Breast epithelium (tissue), 4 donors: Measurements from ENCODE around the gene SPATA31D3. TPM values are rescaled to one million over a fixed set of nuclear protein-coding genes. Genes with fewer than 3 reads are reported as not detected.
"Not testable (repeated sequence)": the region's sequence is repeated elsewhere in the genome, so short reads cannot be mapped to it uniquely, and the experiment has no call there.

Source experiments
- DNase-seq, 2 donors: peaks; one replicate each; pipeline ENCODE4 v3.0.0-alpha.2; 2019; ENCODE audit warnings: low spot score in 2 of 2
- H3K27ac ChIP-seq, 2 donors: fragments of 200-600 bp; sonication (generic) in 1 of 2; one replicate each; pipeline ENCODE4 v1.5.1; 2016 to 2019; ENCODE audit warnings: mild to moderate bottlenecking in 1 of 2
- H3K27me3 ChIP-seq, 2 donors: fragments of 200-600 bp; sonication (generic) in 1 of 2; one replicate each; pipeline versions ENCODE4 v1.5.1 to v1.6.0; 2017 to 2019; ENCODE audit warnings: control low read depth in 1 of 2, mild to moderate bottlenecking in 1 of 2
- H3K36me3 ChIP-seq: fragments of 200-600 bp; one replicate; pipeline ENCODE4 v1.5.1; 2019
- H3K4me1 ChIP-seq, 2 donors: fragments of 200-600 bp; sonication (generic); one replicate each; pipeline ENCODE4 v1.5.1; 2016 to 2019; ENCODE audit warnings: control low read depth in 1 of 2
- H3K4me3 ChIP-seq, 3 donors: fragments of 200-600 bp; sonication (generic); 1 replicate in 2 of 3; 2 replicates in 1 of 3; pipeline ENCODE4 v1.5.1; 2016 to 2019; ENCODE audit warnings: mild to moderate bottlenecking in 3 of 3, moderate library complexity in 2 of 3
- H3K9me3 ChIP-seq, 2 donors: fragments of 200-600 bp; sonication (generic) in 1 of 2; one replicate each; pipeline ENCODE4 v1.5.1; 2016 to 2019; ENCODE audit warnings: control low read depth in 1 of 2
- CTCF ChIP-seq, 3 donors: fragments of 450-650 bp; IDR thresholded peaks; one replicate each; pipeline ENCODE4 v1.5.1; 2016 to 2017; ENCODE audit warnings: antibody characterized with exemption in 3 of 3, mild to moderate bottlenecking in 3 of 3, moderate library complexity in 3 of 3
- POLR2A ChIP-seq: fragments of 450-650 bp; IDR thresholded peaks from one replicate; pipeline ENCODE4 v1.6.1; 2016; ENCODE audit warnings: antibody characterized with exemption, mild to moderate bottlenecking, moderate library complexity
- POLR2AphosphoS5 ChIP-seq, 3 donors: sonication (generic); formaldehyde crosslinking; IDR thresholded peaks; one replicate each; pipeline ENCODE4 v1.6.1; 2017; ENCODE audit warnings: antibody characterized with exemption in 3 of 3
- intact Hi-C: fragments of 100-400 bp; cut with DNase I; formaldehyde crosslinking; loops from one replicate; pipeline ENCODE4 v1.15.1; 2023; ENCODE audit warnings: low total_unique reads
- total RNA-seq, 3 donors: library from RNA; depleted of rRNA; stranded (reverse); fragments of >200 nt; gene quantifications; one replicate each; pipeline ENCODE4 v1.1.0, GENCODE V29; 2016

The SPATA31D3 gene
- total RNA-seq, 3 donors from 2014 or later: not detected

- no peak for DNase-seq
- intact Hi-C loops: no loop called here
- no peak overlapping the region for H3K27ac ChIP-seq
- no peaks in the 10 kb centered on the region for H3K27me3 ChIP-seq
- TF ChIP-seq POLR2A (no peak), CTCF (IDR thresholded peaks at IDR 0.05) (no peak), POLR2AphosphoS5 (IDR thresholded peaks at IDR 0.05) (no peak)
- H3K4me3 ChIP-seq: no peak overlapping the region
- no peaks in the 10 kb centered on the region for H3K36me3 ChIP-seq
- H3K9me3 ChIP-seq: no peaks in the 10 kb centered on the region
- no peaks in the 10 kb centered on the region for H3K4me1 ChIP-seq
Observed at GRCh38 chr9:81981883-81982282, 38.6 kb downstream of the SPATA31D3 start.

GRCh38 chr9:81984928-81985327 is 41.6 kb downstream of the SPATA31D3 start:
- no peaks in the 10 kb centered on the region for H3K4me1 ChIP-seq
- H3K27me3 ChIP-seq: no peaks in the 10 kb centered on the region
- no peak overlapping the region for H3K27ac ChIP-seq
- no peak overlapping the region for H3K4me3 ChIP-seq
- no peak for DNase-seq
- intact Hi-C loops: no loop called here
- H3K9me3 ChIP-seq: no peaks in the 10 kb centered on the region
- TF ChIP-seq POLR2A (no peak), POLR2AphosphoS5 (IDR thresholded peaks at IDR 0.05) (no peak), CTCF (IDR thresholded peaks at IDR 0.05) (no peak)
- no peaks in the 10 kb centered on the region for H3K36me3 ChIP-seq

DNA sequence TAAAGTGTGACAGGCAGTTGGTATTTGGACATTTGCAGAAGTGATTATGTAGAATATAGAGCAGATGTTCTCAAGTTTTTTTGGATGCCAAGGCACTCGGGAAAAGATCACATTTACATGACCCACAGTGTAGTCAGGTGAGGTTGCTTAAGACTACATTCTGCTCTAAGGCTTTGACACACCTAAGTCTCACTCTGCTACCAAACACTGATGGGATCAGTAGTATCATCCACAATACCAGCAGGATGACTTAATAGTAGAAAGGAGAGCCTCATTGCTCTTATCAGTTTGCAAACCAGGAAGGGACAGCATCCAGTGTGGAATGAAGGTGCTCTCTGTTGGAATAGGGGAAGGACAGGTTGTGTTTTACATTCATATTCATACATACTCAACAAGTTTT is 42.8 kb downstream of the SPATA31D3 start:
- H3K27ac ChIP-seq: no peak overlapping the region
- TF ChIP-seq CTCF (IDR thresholded peaks at IDR 0.05): no peak
- TF ChIP-seq POLR2AphosphoS5 (IDR thresholded peaks at IDR 0.05): no peak
- no peak for TF ChIP-seq POLR2A
- intact Hi-C loops: no loop called here
- H3K36me3 ChIP-seq: no peaks in the 10 kb centered on the region
- H3K4me1 ChIP-seq: no peaks in the 10 kb centered on the region
- H3K4me3 ChIP-seq: no peak overlapping the region
- no peaks in the 10 kb centered on the region for H3K27me3 ChIP-seq
- no peak for DNase-seq
- no peaks in the 10 kb centered on the region for H3K9me3 ChIP-seq

DNA sequence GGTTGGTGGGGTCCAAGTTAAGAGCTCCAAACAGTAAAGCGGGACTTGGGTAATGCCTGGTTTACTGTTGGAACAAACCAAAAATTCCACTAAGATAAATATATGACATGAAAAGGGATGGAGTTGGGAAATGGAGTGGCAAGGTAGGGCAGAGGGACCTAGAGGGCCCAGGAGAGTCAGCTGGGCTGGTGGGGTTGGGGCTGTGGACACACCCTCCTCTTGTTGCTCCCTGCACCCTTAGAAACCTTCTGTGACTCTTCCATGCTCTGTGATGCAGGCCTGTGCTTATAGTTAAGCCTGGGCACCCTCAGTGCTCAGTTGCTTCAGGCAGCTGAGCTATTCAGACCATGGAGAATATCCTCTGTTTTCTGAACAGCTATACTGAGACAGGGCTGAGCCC is 45.2 kb downstream of the SPATA31D3 start, which contains the start of gene SPATA31D1:
TSS of gene SPATA31D1 (plus strand) at position 301 of the 400 bp plus-strand sequence. CDS start at position 348, 47 bp downstream.
- H3K4me3 ChIP-seq, DNase-seq, H3K4me1 ChIP-seq, H3K27me3 ChIP-seq, H3K9me3 ChIP-seq, H3K36me3 ChIP-seq, H3K27ac ChIP-seq, intact Hi-C loops: not testable (repeated sequence)

DNA sequence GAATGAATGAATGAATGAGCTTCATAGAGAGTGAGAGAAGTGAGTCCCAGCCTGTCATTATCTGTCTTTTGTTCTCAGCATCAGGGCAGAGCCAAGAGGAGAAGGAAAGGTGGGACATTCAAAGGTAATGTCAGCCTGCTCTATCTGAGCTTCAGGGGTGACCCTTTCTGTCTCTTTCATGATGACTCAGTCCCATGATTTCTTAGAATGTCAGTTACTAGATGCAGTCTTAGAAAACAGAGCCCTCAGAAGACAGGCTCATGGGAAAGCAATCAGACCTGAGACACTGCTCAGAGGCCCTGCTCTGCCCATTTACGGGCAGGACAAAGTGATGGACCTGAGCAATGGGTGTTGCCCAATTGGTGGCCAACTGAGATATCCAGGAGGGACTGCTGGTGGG is 46.4 kb downstream of the SPATA31D3 start:
- H3K4me3 ChIP-seq: no peak overlapping the region
- H3K27ac ChIP-seq: no peak overlapping the region
- DNase-seq: no peak
- H3K9me3 ChIP-seq: no peaks in the 10 kb centered on the region
- H3K4me1 ChIP-seq: no peaks in the 10 kb centered on the region
- intact Hi-C loops: no loop called here
- no peaks in the 10 kb centered on the region for H3K27me3 ChIP-seq
- TF ChIP-seq POLR2A (no peak), POLR2AphosphoS5 (IDR thresholded peaks at IDR 0.05) (no peak)
- H3K36me3 ChIP-seq: no peaks in the 10 kb centered on the region

DNA sequence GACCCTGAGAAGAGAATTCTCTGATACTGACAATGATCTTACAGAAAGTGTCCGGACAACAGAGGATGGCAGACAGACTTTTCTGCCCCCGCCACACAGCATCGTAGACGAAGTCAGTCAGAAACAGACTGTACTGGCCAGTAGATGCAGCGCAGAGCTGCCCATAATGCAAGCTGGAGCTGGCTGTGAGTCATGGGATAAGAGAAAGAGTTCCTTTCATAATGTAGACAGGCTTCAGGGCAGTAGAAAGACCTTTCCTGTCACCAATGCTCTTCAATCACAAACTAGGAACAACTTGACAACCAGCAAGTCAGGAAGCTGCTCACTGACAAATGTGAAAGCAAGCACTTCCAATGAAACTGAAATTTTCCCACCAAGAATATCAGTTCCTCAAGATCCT is 50.4 kb downstream of the SPATA31D3 start:
- Histone ChIP-seq H3K27ac (no peak overlapping the region), H3K4me3 (no peak overlapping the region), H3K36me3 (no peaks in the 10 kb centered on the region), H3K9me3 (no peaks in the 10 kb centered on the region), H3K27me3 (no peaks in the 10 kb centered on the region), H3K4me1 (no peaks in the 10 kb centered on the region)
- TF ChIP-seq POLR2AphosphoS5 (IDR thresholded peaks at IDR 0.05) (no peak), POLR2A (no peak), CTCF (IDR thresholded peaks at IDR 0.05) (no peak)
- intact Hi-C loops: no loop called here
- DNase-seq: no peak

Other genes with a start within 250 kb of the SPATA31D3 start
- gene SPATA31D4, start 15.1 kb upstream of the SPATA31D3 start, total RNA-seq: not detected
- not detected for gene SPATA31D1, start 45.3 kb downstream of the SPATA31D3 start, total RNA-seq